GM19043 (cell line): Measurements from ENCODE around the gene C1orf35.

Experiments
- ATAC-seq: cut with Tn5 transposase; IDR thresholded peaks from one replicate; pipeline ENCODE4 v1.9.1; 2021; ENCODE audit warnings: low read depth; ENCODE audit not compliant: unreplicated experiment

Gene C1orf35

GRCh38 chr1:228066416-228066815 lies 36.7 kb downstream of the C1orf35 start:
- ATAC-seq, result no peak

- no peak for ATAC-seq
These were observed 37.4 kb downstream of the C1orf35 start for GRCh38 chr1:228065543-228066347.

DNA sequence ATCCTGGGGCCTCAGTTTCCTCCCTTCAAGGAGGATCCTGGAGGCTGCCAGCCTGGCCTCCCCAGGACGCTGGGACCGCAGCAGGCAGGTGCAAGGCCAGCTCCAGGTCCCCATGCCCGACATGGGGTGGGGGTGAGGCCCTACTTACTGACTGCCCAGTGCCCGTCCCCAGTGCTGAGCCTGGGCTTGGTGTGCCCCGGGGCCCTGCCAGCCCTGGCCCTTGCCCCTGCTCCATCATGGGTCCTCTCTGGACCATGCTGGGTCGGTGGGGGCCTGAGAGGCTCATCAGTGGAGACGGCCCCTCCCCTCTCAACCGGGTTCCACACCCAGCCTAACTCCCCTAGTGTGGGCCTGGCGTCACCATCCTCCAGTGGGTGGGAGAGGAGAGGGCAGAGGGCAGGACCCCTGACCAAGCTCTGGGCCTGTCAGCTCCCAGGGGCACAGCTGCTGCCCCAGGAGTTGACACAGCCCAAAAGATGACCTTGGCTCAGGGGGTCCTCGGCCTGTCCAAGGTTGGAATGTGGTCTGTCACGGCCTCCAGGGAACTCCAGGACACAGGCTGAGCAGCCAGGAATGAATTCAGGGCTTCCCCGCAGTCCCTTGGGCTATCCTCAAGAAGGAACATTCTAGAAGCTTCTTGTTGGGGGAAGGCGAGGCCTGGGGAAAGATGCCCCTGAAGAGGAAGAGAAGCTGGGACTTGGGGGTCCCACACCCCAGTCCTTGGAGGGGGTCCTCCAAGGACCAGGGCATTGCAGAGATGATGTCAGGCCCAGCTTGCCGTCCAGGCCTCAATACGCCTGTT lies 38.2 kb downstream of the C1orf35 start:
- no peak for ATAC-seq

- no peak for ATAC-seq
These were observed 38.8 kb downstream of the C1orf35 start for GRCh38 chr1:228064296-228064695.

GRCh38 chr1:228063251-228064191 lies 39.6 kb downstream of the C1orf35 start:
- no peak for ATAC-seq

- no peak for ATAC-seq
These were observed 40.3 kb downstream of the C1orf35 start for GRCh38 chr1:228062812-228063211.

DNA sequence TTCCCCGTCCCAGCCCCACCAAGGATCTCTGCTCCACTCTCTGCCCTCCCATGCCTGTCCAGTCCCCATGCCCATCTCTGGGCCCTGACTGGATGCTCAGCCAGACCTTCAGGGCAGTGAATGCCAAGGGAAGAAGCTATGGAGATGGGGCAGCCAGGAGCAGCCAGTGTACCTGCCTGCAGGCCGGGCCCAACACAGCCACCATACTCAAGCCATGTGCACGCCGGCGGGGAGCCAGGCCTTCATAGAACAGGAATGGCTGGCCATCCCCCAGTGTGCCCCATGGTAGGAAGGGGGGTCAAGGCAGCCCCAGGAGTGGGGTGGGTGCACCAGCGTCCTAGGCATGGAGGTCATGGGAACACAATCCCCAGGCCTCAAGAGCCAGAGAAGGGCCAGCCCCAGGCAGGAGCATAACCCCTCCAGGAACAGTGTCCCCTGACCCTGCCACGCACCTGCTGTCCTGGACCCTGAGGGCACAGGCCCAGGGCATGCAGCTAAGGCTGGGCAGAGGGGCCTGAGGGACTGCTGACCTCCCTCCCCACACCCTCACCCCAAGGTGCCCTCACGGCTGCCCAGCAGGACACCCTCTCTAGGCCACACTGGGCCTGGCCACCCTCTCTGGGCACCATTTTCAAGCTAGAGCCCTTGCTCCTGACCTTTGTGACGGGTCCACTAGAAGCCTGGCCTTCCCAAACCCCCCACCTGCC lies 40.9 kb downstream of the C1orf35 start:
- ATAC-seq, result no peak

DNA sequence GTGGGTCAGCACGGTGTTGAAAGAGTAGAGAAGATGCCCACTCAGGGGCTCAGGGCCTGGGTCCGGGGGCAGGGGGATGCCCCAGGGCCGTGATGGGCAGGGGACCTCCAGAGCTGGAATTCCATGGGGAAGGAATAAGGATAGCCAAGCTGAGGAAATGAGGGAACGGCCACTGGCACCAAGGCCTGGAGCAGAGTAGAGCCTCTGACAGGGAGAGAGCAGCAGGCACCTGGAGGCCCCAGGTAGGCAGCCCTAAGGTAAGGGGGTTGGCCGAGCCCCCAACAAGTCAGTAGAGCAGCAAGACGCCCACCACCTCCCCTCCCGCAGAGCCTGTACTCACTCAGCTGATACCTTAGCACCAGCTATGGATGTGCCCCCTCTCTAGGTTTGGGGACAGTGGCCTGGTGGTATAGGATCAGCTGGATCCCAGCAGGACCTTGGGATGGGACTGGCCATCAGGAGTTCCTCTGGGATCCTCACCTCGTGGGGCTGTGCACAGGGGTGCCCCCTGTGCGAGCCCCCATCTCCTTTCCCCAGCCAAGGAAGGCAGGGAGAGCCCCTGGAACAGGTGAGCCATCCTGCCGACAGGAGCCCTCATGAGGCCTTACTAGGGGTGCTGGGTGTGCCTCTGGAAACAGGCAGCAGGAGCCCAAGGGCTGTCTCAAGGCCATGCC lies 41.6 kb downstream of the C1orf35 start:
- no peak for ATAC-seq

GRCh38 chr1:228060458-228061190 lies 42.5 kb downstream of the C1orf35 start:
- no peak for ATAC-seq

DNA sequence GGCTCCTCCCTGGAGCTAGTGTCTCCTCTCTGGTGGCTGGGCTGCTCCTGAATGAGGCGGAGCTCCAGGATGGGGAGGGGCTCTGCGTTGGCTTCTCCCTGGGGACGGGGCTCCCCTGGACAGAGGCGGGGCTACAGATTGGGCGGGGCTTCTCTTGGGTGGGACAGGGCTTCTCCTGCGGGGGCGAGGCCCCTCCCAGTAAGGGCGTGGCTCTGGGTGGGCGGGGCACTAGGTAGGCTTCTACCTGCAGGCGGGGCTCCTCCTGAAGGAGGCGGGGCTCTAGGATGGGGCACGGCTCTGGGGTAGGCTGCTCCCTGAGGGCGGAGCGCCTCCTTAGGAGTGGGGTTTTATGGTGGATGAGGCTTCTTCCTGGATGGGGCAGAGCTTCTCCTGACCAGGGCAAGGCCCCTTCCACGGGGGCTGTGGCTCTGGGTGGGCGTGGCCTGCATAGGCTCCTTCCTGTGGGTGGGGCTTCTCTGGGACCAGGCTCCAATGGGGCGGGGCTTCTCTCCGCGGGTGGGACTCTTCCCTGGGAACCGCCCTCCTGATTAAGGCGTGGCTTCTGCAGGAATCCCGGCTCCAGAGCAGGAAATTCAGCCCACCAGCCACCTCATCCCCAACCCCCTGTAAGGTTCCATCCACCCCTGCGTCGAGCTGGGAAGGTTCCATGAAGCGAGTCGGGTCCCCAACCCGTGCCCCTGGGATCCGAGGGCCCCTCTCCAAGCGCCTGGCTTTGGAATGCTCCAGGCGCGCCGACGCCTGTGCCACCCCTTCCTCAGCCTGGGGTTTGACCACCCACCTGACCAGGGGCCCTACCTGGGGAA lies 43.3 kb downstream of the C1orf35 start:
- ATAC-seq, result no peak

- no peak for ATAC-seq
These were observed 44.0 kb downstream of the C1orf35 start for GRCh38 chr1:228058949-228059633.

- ATAC-seq, result no peak
These were observed 44.8 kb downstream of the C1orf35 start for GRCh38 chr1:228058172-228058948.
